ENCODE results near the gene NACC2.
"Not testable (repeated sequence)": the region's sequence is repeated elsewhere in the genome, so short reads cannot be mapped to it uniquely, and the experiment has no call there.

The NACC2 gene

GRCh38 chr9:135975834-135976233 is 119.3 kb downstream of the NACC2 start:
- no peak for DNase-seq (ENCODE audit: low read depth)

DNA sequence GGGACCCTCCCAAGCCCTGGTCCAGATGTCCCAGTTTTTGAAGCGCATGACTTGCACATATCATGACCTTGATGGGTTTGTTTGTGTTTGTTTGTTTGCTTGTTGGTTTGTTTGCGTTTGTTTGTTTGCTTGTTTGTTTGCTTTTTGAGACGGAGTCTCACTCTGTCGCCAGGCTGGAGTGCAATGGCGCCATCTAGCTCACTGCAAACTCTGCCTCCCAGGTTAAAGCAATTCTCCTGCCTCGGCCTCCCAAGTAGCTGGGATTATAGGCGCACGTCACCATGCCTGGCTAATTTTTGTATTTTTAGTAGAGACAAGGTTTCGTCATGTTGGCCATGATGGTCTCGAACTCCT is 120.9 kb downstream of the NACC2 start:
- DNase-seq (ENCODE audit: low read depth): no peak

DNA sequence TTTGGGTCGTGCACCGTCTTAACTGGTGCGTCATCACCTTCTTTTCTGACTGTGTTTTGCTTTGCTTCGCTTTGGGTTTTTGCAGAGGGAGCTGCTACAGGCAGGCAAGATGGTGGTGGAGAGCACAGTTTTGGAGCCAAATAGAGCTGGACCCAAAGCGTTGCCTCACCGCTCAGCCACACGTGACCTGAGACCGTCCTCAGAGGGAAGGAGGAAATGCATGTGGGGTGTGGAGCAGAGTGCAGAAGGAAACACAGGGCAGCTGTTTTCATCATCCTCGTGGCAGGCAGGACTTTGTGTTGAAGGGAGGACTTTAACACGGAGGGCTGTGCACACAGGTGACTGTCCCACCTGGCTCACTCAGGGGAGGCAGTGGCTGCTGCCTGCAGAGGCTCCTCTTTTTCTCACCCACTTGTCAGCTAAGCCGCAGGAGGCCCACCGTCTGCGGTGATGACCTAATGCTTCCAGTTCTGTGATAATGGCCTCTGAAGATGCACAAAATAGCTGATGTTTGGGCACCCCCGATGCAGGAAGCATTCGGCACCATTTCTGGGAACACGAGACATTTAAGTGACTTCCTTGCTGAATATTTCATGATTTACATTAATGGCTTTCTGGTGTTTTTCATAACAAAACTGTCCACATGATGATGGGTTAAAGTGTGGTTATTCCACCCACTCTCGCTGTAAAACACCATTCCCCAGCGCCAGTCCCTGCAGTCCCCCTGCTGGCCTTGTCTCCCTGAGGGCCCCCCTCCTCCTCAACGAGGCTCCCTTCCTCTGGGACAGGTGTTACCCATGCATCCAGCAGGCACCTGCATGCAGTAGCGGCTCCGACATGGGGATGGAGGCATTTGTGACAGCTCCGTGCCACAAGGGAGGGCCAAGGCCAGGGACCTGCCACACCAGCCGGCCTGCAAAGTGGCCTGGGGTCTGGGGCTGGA is 121.5 kb downstream of the NACC2 start:
- no peak for DNase-seq (ENCODE audit: low read depth)

DNA sequence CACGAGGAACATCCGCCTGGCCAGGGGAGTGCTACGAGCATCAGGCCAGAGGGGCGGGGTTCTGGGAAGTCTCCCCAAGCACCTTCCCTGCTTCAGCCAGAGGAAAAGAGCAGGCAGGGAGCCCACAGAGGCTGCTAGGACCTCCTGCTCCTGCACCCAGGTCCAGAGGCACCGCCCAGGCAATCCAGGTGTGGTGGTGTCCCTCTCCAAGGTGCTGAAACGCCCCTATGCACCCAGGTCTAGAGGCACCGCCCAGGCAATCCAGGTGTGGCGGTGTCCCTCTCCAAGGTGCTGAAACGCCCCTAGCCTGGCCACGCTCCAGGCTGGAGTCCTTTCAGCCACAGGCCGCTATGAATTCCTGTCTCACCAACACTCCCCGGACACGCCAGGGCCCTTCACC is 123.2 kb downstream of the NACC2 start:
- DNase-seq (ENCODE audit: low read depth): no peak

GRCh38 chr9:135971111-135971766 is 123.8 kb downstream of the NACC2 start:
- no peak for DNase-seq (ENCODE audit: low read depth)

GRCh38 chr9:135970128-135970815 is 124.8 kb downstream of the NACC2 start:
- DNase-seq (ENCODE audit: low read depth): no peak

DNA sequence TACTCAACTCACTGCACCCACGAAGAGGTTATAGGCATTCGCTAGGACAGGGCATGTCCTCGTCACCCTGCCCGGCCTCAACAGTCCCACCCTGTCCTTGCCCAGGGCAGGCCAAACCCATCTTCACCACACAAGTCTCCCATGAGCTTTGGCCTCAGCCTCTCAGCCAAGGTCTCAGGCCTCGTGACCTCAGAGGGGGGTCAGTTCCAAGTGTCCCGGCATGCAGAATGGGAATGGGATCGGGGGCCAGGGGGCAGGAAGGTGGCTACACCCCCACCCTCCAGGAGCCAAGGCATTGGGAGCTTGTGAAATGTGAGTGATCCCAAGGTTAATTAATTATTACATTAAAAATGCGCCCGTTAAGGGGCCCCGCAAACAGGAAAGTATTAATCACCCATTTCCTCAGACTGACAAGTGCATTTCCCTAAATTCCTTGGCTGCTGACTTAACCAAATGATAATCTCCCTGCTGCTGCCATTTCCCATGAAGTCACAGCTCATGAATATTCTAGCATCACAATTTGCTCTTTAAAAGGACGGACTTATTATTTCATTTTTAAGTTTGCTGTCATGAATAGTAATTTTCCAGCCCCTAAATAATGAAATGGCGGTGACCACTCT is 125.9 kb downstream of the NACC2 start:
- no peak for DNase-seq (ENCODE audit: low read depth)

DNA sequence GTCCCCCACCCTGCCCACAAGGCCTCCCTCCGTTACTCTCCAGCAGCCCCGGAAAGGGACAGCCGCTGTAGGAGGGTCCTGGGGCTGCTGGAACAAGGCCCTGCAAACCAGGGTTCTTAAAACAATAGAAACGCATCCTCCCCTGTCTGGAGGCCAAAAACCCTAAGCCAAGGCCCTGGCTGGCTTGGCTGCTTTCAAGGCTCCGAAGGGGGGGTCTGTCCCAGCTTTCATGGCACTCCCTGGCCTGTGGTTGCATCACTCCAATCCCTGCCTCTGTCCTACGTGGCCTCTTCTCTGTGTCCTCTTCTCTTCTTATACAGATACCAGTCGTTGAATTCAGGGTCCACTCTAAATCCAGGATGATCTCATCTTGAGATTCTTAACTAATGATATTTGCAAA is 126.5 kb downstream of the NACC2 start:
- DNase-seq (ENCODE audit: low read depth): no peak

DNA sequence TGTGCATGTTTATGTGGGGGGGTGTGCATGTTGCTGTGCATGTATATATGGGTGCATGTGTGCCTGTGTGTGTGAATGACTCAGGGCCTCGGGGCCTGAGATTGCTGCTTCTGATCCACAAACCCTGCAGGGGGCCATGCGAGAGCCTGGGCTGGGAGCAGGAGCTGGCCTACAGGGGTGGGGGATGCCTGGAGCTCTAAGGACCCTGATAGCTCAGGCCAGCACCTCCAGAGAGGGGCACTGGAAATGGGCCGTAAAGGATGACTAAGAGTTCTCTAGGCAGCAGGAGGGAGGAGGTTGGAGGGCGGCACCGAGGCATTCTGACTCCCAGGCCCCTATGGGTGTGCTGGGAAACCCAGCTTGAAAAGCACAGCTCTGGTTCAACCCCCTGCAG is 127.0 kb downstream of the NACC2 start:
- DNase-seq (ENCODE audit: low read depth): no peak

- DNase-seq (ENCODE audit: low read depth): not testable (repeated sequence)
Measured at GRCh38 chr9:135966916-135967260, 128.2 kb downstream of the NACC2 start.

DNA sequence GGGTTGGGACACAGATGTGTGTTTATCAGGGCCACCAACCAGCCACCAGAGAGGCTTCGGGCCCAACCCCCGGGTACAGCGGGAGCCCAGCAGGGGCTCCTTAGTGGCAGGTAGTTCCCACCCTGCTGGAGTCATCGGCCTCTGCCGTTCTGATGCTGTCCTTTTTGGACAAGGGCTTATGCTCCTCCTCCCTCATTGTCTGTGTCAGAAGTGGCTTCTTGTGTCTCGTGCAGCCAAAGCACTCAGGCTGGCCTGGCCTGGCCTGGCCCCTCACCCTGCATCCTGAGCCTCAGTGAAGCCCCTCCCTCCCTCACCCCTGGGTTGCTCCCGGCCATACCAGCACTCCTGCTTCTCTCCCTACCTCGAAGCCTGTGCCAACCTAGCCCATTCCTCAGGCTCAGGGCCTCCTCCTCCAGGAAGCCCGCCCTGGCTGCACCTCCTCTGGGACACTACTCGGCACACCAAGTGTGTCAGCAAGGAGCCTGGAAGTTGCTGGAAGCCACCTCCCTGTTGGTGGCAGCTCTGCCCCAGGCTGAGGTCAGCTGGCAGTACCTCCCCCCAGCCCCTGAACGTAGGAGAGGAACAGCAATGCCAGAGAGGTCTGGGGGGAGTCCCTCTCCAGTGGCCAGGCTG is 129.8 kb downstream of the NACC2 start:
- no peak for DNase-seq (ENCODE audit: low read depth)

GRCh38 chr9:135963938-135964337 is 131.2 kb downstream of the NACC2 start:
- no peak for DNase-seq (ENCODE audit: low read depth)

- no peak for DNase-seq (ENCODE audit: low read depth)
Measured at GRCh38 chr9:135963338-135963737, 131.8 kb downstream of the NACC2 start.

DNA sequence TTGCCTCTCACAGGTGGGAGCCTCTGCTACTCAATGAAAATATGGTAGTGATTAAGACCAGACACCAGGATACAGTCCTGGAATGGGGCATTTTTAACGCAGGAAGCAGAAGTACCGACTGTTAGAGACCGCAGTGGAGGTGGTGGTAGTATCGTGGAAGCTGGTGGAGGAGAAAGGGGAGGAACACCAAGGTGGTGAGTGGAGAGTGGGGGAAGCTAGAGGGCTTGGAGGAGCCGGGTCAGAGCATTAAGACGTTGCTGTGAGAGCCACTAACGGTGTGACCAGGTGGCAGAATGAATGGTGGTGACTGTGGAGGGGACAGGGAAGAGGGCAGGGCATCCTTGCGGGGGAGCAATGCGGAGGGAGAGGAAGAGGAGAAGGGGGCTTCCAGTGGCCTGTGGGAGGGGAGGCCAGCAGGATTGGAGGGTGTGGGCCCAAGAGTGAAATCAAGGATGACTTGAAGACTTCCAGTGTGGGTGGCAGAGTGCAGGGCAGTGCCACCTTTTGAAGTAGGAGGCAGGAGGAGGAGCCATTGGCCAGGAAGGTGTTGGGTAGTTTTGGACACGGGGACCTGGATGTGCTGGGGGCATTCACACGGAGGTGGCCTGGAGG is 132.3 kb downstream of the NACC2 start:
- no peak for DNase-seq (ENCODE audit: low read depth)

- no peak for DNase-seq (ENCODE audit: low read depth)
Measured at GRCh38 chr9:135961811-135962695, 133.0 kb downstream of the NACC2 start.

GRCh38 chr9:135961277-135961715 is 133.8 kb downstream of the NACC2 start, which contains the start of gene UBAC1:
Gene UBAC1 (minus strand): TSS chr9:135961373. CDS start chr9:135961162, 211 bp downstream.
- DNase-seq (ENCODE audit: low read depth): peak; percentile 68

DNA sequence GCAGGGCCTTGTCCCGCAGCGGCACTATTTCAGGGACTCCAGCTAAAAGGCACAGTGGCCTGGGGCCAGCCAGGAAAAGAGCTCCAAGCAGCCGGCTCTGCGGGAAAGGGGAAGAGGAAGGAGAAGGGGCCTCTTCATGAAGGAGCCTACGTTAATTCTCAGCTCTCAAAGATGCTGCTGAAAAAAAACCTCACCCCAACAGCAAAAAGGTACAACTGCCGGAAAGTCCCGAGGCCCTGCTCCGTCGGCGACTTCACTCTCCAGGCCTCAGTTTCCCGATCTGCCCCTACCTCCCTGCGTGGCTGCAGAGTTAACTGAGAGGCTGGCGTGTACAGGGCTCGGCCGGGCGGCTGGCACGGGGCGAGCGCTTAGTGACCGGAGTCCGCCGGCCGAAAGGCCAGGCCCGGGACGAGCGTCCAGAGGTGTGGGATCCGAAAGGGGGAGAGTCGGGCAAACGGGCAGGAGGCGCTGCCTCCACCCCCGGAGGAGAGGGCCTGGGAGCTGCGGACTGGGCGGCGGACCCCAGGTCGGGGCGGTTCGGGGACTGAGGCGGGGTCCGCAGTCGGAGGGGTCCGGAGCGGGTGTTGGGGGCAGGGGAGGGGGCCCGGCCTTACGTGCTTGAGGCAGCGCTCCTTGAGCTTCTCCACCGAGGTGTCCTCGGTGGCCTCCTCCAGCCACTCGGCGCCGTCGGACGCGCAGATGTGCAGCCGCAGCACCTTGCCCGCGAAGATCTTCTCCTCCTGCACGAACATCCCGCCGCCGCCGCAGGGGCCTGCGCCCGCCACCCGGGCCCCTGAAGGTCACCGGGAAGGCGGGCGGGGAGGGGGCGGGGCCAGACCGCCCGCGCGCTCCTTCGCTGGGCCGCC is 134.4 kb downstream of the NACC2 start:
- DNase-seq (ENCODE audit: low read depth): no peak

DNA sequence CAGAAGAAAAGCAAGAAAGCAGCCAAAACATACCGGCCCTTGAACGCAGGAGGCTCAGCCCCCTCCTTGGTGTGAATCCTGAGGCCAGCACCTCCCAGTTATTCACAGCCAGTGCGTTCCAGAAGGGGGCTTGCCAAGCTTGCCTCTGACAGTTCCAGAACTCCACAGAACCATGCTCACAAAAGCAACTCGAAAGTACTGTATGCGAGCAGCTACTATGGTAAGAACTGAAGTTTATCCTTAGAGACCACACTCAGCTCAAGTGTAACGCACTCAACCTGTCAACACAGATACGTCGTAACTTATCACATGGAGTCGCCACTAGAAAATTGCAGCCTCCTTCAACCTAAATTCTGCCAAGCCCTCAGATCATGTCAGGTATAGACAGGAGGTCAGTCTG is 135.3 kb downstream of the NACC2 start:
- no peak for DNase-seq (ENCODE audit: low read depth)

DNA sequence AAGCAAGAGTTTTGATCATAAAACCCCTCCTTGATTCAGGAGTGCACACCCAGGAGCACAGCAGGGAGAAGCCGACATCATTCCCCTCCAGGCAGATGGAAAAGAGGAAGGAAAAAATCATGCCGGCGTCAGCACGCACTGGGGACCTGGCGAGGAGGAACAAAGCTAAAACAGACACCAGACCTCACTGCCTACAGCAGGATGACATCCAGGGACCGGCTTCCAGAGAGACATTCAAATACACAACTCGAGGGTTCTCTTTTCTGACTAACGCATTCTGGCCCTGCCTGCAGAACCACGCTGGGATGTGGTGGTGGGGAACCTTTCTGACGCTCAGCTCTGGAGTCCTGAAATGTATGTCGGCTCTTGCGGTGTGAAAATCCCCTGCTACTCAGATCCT is 136.6 kb downstream of the NACC2 start:
- no peak for DNase-seq (ENCODE audit: low read depth)
